Activated T-helper 1 cell treated with Interleukin-2 at 50 U/mL for 16 hours (primary cell): ENCODE results near the gene NEAT1.
A peak's percentile ranks its signal among the peaks of the same experiment; 100 is the strongest.

Experiments
- DNase-seq: peaks from one replicate; pipeline ENCODE4 v3.0.0-alpha.2; 2020; ENCODE audit warnings: low read depth

Gene NEAT1

DNA sequence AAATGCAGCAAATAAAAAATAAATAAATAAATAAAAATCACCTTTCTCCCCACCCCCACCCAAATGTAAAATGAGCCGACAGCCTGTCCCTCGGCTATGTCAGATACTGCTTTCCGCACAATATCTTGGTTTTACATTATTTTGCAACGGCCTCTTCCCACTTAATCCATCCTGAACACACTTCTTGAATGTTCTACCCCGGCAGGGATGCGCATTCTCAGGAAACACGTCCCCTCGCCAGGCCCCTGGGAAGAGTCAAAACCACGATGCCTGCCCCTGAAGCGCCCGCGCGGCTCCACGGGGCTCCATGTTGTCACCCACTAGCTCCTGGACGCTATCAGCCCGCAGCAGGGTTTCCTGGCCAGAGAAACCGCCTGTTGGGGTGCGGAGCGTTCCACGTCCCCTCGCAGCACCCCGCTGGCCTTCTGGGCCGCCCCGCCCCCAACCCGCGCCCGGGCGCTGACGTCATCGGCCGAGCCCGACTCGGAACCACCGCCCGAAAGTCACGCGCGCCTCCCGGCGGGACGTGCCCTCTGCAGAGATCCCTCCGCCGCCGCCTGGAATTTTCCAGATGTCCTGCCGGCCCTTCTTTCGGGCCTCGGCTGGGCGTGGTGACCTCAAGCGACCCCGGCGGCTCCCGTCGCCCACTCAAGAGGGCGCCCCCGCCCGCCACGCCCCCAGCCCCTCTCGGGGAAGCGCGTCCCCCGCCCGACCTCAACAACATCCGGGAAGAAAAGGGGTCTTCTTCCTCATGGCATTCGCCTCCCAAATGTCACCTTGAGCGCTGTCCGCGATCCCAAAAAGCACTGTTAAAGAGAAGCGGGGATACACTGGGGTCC is 585 bp upstream of the NEAT1 start:
- DNase-seq, result peak; percentile 84

DNA sequence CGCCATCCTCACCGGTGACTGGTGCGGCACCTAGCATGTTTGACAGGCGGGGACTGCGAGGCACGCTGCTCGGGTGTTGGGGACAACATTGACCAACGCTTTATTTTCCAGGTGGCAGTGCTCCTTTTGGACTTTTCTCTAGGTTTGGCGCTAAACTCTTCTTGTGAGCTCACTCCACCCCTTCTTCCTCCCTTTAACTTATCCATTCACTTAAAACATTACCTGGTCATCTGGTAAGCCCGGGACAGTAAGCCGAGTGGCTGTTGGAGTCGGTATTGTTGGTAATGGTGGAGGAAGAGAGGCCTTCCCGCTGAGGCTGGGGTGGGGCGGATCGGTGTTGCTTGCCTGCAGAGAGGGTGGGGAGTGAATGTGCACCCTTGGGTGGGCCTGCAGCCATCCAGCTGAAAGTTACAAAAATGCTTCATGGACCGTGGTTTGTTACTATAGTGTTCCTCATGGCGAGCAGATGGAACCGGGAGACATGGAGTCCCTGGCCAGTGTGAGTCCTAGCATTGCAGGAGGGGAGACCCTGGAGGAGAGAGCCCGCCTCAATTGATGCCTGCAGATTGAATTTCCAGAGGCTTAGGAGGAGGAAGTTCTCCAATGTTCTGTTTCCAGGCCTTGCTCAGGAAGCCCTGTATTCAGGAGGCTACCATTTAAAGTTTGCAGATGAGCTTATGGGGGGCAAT is 1.1 kb downstream of the NEAT1 start:
- no peak for DNase-seq

DNA sequence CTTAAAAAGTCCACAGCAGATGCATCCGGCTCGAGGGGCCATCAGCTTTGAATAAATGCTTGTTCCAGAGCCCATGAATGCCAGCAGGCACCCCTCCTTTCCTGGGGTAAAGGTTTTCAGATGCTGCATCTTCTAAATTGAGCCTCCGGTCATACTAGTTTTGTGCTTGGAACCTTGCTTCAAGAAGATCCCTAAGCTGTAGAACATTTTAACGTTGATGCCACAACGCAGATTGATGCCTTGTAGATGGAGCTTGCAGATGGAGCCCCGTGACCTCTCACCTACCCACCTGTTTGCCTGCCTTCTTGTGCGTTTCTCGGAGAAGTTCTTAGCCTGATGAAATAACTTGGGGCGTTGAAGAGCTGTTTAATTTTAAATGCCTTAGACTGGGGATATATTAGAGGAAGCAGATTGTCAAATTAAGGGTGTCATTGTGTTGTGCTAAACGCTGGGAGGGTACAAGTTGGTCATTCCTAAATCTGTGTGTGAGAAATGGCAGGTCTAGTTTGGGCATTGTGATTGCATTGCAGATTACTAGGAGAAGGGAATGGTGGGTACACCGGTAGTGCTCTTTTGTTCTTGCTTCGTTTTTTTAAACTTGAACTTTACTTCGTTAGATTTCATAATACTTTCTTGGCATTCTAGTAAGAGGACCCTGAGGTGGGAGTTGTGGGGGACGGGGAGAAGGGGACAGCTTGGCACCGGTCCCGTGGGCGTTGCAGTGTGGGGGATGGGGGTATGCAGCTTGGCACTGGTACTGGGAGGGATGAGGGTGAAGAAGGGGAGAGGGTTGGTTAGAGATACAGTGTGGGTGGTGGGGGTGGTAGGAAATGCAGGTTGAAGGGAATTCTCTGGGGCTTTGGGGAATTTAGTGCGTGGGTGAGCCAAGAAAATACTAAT is 1.9 kb downstream of the NEAT1 start:
- DNase-seq, result no peak

DNA sequence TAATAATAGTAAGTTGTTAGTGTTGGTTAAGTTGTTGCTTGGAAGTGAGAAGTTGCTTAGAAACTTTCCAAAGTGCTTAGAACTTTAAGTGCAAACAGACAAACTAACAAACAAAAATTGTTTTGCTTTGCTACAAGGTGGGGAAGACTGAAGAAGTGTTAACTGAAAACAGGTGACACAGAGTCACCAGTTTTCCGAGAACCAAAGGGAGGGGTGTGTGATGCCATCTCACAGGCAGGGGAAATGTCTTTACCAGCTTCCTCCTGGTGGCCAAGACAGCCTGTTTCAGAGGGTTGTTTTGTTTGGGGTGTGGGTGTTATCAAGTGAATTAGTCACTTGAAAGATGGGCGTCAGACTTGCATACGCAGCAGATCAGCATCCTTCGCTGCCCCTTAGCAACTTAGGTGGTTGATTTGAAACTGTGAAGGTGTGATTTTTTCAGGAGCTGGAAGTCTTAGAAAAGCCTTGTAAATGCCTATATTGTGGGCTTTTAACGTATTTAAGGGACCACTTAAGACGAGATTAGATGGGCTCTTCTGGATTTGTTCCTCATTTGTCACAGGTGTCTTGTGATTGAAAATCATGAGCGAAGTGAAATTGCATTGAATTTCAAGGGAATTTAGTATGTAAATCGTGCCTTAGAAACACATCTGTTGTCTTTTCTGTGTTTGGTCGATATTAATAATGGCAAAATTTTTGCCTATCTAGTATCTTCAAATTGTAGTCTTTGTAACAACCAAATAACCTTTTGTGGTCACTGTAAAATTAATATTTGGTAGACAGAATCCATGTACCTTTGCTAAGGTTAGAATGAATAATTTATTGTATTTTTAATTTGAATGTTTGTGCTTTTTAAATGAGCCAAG is 2.7 kb downstream of the NEAT1 start:
- DNase-seq, result peak; percentile 72

DNA sequence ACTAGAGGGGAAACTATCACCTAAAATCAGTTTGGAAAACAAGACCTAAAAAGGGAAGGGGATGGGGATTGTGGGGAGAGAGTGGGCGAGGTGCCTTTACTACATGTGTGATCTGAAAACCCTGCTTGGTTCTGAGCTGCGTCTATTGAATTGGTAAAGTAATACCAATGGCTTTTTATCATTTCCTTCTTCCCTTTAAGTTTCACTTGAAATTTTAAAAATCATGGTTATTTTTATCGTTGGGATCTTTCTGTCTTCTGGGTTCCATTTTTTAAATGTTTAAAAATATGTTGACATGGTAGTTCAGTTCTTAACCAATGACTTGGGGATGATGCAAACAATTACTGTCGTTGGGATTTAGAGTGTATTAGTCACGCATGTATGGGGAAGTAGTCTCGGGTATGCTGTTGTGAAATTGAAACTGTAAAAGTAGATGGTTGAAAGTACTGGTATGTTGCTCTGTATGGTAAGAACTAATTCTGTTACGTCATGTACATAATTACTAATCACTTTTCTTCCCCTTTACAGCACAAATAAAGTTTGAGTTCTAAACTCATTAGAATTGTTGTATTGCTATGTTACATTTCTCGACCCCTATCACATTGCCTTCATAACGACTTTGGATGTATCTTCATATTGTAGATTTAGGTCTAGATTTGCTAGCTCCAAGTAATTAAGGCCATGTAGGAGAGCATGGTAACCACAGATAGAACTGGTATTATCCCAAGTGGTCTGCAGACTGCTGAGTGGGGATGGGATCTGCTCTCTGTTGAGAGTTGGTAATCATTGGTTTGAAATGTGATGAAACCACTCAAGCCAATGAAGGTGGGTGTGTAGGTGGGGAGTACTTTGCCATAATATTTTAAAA is 3.6 kb downstream of the NEAT1 start:
- no peak for DNase-seq

DNA sequence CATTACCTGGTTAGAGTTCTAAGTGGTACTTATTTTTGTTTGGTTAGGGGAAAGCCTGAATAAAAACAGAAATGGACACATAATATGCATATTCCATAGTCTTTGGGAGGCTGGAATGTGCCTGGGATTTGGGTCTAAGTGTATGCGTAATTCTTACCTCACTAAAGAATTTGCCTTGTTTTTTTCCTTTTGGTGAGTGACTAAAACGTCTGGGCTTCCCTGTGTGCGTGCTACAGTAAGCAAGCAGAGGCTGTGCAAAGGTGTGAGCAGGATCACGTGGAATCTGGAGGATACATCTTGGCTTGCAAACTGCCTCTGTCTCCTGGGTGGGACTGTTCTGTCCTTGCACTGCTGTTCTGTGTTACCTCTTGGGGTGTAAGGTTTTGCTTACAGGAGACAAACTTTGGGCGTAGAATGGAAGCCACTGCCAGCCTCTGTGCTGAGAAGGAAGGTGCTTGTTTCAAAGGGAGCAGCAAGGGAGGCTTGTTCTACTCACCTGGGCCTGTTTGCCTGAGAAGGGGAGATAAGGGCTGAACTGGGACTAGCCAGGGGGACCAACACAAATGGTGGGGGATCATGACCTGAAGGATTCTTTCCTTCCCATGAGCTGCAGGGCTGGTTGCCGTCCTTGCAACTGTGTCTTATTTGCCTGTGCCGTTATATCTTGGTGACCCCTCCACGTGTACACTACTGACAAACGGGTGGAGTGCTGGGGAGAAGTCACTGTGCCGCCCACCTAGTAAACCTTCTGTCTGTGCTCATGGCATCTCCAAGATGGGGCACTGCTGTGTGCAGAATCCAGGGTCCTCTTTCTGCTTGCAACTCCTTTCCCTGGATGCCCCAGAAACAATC is 4.5 kb downstream of the NEAT1 start:
- DNase-seq, result no peak

DNA sequence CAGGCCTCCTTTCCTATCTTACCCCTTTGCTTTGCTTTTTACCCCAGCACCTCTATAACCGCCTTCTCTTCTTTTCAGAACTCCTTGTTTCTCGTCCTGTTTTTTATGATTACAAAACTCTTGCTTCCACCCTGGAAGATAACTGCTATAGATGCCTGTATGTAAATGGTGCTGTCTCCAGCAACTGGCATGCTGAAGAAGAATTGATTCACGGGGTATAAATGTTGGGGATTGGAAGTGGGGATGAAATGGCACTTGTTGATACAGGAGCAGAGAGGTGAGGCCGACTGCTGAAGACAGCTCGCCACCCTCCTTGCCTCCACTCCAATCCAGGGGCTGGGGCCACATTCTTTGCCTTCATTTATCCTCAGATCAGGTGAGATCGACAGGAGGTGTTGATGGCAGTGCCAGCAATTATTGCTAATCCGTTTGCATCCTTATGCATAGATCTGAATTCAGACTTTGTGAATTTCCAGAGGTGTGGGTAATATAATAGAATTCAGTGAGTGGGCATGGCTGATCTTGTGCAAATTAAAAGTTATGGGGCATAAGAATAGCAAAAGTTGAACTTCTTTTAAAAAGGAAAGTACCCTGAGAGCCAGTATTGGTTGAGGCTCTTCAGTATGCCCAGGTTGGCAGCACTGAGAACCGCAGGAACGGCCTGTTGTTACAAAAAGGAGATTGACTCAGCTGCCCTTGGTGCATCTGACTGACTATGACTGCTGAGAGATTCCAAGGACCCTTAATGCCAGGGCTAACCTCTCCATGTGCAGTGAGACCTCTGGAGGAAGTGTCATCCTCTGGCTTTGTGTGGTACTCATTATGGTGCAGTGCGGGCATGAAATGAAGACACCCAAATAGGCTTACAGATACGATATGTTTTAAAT is 5.3 kb downstream of the NEAT1 start:
- DNase-seq, result no peak

DNA sequence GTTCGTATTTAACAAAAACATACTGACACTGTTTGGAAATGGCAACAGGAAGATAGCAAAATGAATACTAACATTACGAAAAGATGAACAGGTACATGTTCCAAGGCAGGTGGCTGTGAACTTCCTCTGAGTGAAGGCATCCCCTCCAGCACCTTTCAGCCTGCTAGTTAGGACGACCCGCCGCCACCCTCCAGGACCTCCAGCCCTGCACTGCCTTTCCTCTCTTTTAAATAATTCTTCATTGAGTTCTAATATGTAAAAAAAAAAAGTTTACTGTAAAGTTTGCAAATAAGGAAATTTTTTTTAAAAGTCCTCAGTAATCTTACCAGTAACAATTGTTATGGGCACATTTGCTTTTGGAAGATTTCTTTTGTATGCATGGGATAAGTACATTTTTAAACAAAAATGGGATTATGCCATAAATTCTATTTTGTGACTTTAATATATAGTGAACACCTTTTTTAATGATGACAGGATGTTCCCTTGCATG is 6.0 kb downstream of the NEAT1 start:
- DNase-seq, result no peak

DNA sequence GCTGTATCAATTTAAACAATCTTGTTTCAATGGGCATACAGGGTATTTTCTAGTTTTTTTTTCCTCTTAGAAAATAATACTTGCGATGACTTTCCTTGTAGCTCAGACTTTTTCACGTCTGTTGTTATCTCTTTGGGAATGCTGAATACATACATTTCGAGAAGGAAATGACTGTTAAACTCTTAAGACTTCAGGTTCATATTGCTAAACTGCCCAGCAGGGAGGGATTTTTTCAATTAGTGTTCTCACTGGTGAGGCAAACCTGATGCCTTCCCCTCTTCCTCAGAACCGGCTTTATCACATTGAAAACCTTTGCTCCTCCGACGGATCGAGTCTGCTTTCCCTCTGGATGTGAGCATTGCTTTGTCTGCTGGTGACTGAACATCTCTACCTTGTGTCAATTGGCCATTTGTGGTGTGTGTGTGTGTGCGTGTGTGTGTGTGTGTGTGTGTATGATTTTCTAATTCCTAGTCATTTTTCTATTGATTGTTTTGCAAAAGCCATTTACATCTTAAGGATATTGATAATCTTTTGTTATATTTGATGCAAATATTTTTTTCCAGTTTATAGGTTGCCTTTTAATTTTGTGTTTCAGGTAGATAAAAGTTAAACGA is 6.6 kb downstream of the NEAT1 start:
- DNase-seq, result no peak

DNA sequence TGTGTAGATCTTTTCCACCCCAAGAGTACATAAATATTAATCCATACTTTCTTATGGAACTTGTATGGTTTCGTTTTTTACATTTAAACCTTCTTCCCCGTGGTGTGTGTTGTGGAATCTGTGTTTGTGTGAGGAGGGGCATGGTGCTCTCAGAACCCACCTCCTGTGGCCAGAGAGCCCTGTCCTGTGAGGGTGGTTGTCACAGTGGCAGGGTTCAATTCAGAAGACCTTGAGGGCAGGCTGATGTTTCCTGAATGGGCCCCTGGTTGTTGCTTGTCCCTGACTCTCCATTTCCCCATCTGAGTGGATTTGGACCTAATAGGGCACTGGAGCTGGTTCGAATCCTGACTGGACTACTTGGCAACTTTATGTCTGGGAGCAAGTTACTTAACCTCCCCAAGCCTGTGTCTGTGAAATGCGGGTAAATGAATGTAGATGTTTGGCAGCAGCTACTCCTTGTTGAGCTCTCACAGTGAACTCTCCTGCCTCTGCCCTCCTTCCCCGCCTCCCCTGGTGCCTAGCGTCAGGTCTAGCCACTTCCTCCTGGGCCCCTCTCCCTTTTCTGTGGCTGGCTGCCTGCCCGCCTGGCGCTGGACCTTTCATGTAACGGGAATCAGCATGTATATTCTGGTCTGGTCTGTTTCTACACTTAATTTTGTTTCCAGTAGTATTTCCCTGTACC is 7.3 kb downstream of the NEAT1 start:
- DNase-seq, result no peak

DNA sequence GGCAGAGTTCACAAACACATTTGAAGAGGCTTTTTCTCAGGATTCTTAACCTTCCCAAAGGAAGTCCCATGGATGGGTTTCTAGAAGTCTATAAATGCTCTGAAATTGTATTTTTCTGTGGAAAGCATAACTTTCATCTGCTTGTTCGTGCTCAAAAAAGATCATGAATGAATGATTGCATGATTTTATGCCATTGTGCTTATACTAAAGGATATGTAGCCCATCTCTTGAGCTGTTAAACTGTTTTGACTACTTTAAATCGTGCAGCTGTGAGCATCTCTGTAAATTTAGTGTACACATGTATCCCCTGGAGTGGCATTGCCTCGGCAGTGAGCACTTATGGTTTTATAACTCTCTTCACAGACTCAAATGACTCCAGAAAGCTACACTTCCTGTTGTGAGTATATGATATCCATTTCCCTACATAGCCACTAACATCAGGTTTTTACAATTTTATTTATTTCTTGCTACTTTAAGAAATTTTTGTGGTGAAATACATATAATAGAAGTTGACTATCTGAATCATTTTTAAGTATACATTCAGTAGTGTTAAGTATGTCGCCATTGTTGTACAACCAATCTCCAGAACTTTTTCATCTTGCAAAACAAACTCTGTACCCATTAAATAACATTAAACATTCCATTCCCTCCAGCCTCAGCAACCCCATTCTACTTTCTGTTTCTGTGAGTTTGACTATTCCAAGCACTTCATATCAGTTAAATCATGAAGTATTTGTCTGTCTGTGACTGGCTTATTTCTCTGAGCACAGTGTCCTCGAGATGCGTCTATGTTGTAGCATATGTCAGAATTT is 8.0 kb downstream of the NEAT1 start:
- no peak for DNase-seq

DNA sequence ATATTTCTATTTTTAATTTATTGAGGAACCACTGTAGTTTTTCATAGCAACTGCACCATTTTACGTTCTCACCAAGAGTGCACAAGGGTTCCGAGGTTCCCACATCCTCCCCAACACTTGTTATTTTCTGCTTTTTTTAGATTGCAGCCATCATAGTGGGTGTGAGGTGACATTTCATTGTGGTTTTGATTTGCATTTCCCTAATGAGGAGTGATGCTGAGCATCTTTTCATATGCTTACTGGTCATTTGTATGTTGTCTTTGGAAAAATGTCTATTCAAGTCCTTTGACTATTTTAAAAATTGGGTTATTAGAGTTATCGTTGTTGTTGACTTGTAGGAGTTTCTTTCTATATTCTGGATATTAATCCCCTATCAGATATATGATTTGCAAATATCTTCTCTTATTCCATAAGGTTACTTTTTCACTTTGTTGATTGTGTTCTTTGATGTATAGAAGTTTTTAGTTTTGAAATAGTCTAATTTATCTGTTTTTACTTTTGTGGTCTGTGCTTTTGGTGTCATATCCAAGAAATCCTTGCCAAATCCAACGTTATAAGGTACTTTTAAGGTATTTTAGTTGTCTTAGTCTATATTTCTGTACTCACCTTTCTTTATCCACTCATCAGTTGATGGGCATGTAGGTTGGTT is 9.0 kb downstream of the NEAT1 start:
- no peak for DNase-seq

DNA sequence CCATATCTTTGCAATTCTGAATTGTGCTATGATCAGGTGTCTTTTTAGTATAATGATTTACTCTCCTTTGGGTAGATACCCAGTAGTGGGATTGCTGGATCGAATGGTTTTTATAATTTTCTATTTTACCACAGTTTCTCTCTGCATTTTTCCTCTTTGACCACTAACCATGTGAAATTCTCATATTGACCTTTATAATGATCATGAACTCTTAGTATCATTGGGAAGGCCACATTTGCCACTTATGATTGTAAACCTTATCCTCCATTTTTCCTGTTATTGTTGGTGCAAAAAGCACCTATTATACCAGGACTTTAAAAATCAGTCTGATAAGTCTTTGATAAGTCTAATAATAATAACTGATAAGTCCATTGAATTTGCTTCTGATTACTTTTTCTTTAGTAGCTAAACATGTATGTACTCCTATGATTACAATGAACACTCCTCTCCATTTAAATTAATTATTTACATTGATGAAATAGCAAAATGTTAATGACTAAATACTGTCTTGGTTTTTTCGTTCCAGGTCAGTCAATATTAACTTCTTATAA is 9.6 kb downstream of the NEAT1 start:
- DNase-seq, result no peak

DNA sequence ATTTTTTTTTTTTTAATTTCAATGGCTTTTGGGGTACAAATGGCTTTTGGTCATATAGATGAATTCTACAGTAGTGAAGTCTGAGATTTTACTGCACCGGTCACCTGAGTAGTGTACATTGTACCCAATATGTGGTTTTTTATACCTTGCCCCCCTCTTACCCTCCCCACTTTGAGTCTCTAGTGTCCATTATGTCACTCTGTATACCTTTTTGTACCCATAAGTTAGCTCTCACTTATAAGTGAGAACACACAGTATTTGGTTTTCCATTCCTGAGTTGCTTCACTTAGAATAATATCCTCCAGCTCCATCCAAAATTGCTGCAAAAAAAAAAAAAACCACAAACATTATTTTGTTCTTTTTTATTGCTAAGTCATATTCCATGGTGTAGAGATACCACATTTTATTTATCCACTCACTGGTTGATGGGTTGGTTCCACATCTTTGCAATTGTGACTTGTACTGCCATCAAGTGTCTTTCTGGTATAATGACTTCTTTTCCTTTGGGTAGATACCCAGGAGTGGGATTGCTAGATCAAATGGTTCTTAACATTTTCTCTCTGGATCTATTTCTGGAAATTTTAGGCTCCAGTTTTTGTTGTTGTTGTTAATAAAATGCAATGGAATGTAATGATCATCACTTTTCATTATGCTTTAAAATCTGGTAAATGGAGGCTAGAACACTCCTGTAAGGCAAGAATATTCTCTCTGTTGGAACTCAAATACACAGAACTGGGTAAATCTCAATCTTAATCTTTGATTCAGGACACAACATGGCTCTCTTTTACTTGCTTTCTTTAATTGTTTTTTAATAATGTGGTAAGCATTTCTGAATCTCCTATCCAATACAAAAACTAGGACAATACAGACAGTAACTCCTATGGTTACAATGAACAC is 10.3 kb downstream of the NEAT1 start:
- DNase-seq, result no peak

DNA sequence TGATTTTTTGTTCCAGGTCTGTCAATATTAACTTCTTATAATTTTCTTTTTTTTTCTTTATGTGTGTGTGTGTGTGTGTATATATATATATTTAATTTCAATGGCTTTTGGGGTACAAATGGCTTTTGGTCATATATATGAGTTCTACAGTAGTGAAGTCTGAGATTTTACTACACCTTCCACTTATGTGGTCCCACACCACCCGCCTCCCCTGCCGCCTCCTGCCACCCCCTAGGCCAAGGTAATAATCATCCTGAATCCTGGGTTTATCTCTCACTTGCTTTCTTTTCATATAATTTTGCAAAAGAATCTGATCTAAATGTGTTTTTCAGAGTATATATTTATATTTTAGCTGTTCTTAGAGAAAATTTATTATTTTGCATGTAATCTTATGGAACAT is 11.1 kb downstream of the NEAT1 start:
- no peak for DNase-seq
